Type B pancreatic cell (in vitro differentiated cells): Measurements from ENCODE around the gene AFF2. TPM values are rescaled to one million over a fixed set of nuclear protein-coding genes. Genes with fewer than 3 reads are reported as not detected.

Experiments used
- DNase-seq: peaks from one replicate; pipeline ENCODE4 v3.0.0; 2021; ENCODE audit warnings: mixed read lengths; ENCODE audit not compliant: unreplicated experiment; ENCODE audit errors: extremely low spot score
- H3K27ac Mint-ChIP-seq: 2 replicates; pipeline ENCODE4 v1.8.0; 2021; ENCODE audit warnings: mild to moderate bottlenecking, mixed read lengths
- H3K27me3 Mint-ChIP-seq: 2 replicates; pipeline ENCODE4 v1.8.0; 2021; ENCODE audit warnings: mixed read lengths
- H3K36me3 Mint-ChIP-seq: 2 replicates; pipeline ENCODE4 v1.8.0; 2021; ENCODE audit warnings: mixed read lengths
- H3K4me1 Mint-ChIP-seq: one replicate; pipeline ENCODE4 v1.8.0; 2021; ENCODE audit warnings: mixed read lengths; ENCODE audit not compliant: unreplicated experiment
- H3K4me3 Mint-ChIP-seq: 2 replicates; pipeline ENCODE4 v1.8.0; 2021; ENCODE audit warnings: mild to moderate bottlenecking, mixed read lengths
- H3K9me3 Mint-ChIP-seq: 2 replicates; pipeline ENCODE4 v1.8.0; 2021; ENCODE audit warnings: mixed read lengths
- CTCF ChIP-seq: fragments of 200-600 bp; sonication (generic); conservative IDR thresholded peaks from 2 replicates; pipeline ENCODE4 v1.5.0; 2021; ENCODE audit warnings: antibody characterized with exemption, mild to moderate bottlenecking
- total RNA-seq: library from RNA; stranded (reverse); gene quantifications from 2 replicates; pipeline ENCODE4 v1.2.1, GENCODE V29; 2021; ENCODE audit warnings: low replicate concordance

Gene AFF2
- total RNA-seq, 1 donor from 2014 or later: 21.3 TPM

DNA sequence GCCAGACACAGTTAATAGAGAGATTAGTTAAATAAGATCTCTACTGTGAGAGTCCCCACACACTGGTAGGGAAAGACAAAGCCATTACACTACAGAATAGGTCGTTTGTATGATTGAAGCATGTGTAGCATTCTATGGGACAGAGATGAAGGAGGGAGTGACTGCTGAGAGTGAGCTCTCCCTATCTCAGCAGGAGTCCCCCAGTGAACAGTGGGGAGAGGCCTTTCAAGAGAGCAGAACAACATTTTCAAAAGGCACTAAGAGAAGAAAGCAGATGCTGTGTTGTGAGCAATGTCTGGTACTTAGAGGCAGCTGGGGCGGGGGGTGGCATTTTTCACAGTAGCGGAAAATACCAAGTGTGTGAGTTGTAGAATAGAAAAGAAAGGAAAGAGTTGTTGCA is 413.6 kb downstream of the AFF2 start:
- no peak for TF ChIP-seq CTCF
- H3K27ac Mint-ChIP-seq: no peak overlapping the region
- H3K27me3 Mint-ChIP-seq: no peaks in the 10 kb centered on the region
- no peaks in the 10 kb centered on the region for H3K4me1 Mint-ChIP-seq
- no peak for DNase-seq
- H3K9me3 Mint-ChIP-seq: no peaks in the 10 kb centered on the region
- H3K36me3 Mint-ChIP-seq: no peaks in the 10 kb centered on the region
- no peak overlapping the region for H3K4me3 Mint-ChIP-seq

- H3K9me3 Mint-ChIP-seq: no peaks in the 10 kb centered on the region
Measured at GRCh38 chrX:148914783-148915182, 414.4 kb downstream of the AFF2 start.

DNA sequence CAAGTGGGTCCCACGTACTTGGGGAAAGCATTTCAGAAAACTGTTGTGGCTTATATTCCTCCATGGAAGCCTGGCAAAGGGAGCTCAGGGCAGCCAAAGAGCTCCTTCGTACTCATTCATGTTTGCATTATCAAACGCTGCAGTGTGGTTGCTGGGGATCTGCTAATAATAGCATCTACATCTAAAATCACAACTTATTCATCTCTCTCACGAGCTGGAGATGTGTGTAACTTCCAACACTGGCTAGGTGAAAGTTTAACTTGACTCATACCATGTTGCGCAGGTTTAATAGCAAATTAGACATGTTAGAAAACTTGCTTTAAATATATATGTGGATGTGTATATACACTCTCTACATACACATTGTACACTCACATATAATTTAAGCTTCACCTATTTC is 415.1 kb downstream of the AFF2 start:
- no peaks in the 10 kb centered on the region for H3K4me1 Mint-ChIP-seq
- no peaks in the 10 kb centered on the region for H3K9me3 Mint-ChIP-seq
- no peak for TF ChIP-seq CTCF
- no peak overlapping the region for H3K4me3 Mint-ChIP-seq
- no peaks in the 10 kb centered on the region for H3K27me3 Mint-ChIP-seq
- DNase-seq: no peak
- H3K36me3 Mint-ChIP-seq: no peaks in the 10 kb centered on the region
- H3K27ac Mint-ChIP-seq: no peak overlapping the region

More at GRCh38 chrX:148914783-148915182, 414.4 kb downstream of the AFF2 start:
- no peaks in the 10 kb centered on the region for H3K36me3 Mint-ChIP-seq
- no peaks in the 10 kb centered on the region for H3K4me1 Mint-ChIP-seq
- no peak for TF ChIP-seq CTCF
- no peak for DNase-seq
- no peak overlapping the region for H3K27ac Mint-ChIP-seq
- H3K27me3 Mint-ChIP-seq: no peaks in the 10 kb centered on the region
- H3K4me3 Mint-ChIP-seq: no peak overlapping the region

DNA sequence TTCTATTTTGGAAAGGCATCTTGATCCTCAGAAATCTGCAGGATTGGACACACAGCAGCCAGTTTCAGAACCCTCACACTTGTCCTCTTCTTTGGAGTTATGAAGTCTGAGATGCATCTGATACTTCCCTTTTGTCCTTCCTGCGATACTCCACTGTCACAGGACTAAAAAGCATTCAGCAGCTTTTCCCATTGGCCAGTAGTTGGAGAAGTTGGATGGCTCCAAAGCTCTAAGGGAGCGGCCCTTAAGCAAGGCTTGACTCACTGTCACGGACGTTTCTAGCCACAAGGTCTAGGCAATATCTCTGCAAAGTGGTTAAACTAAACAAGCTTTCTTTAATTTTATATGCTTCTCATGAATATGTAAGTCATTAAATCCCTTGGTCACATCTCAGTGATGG is 417.0 kb downstream of the AFF2 start:
- H3K36me3 Mint-ChIP-seq: no peaks in the 10 kb centered on the region
- TF ChIP-seq CTCF: no peak
- H3K4me1 Mint-ChIP-seq: no peaks in the 10 kb centered on the region
- H3K27ac Mint-ChIP-seq: no peak overlapping the region
- no peaks in the 10 kb centered on the region for H3K9me3 Mint-ChIP-seq
- no peak overlapping the region for H3K4me3 Mint-ChIP-seq
- no peak for DNase-seq
- H3K27me3 Mint-ChIP-seq: no peaks in the 10 kb centered on the region

- no peak for TF ChIP-seq CTCF
- Mint-ChIP-seq H3K27ac (no peak overlapping the region), H3K36me3 (no peaks in the 10 kb centered on the region), H3K4me1 (no peaks in the 10 kb centered on the region), H3K4me3 (no peak overlapping the region), H3K9me3 (no peaks in the 10 kb centered on the region), H3K27me3 (no peaks in the 10 kb centered on the region)
- DNase-seq: no peak
Measured at GRCh38 chrX:148923631-148924030, 423.2 kb downstream of the AFF2 start.

DNA sequence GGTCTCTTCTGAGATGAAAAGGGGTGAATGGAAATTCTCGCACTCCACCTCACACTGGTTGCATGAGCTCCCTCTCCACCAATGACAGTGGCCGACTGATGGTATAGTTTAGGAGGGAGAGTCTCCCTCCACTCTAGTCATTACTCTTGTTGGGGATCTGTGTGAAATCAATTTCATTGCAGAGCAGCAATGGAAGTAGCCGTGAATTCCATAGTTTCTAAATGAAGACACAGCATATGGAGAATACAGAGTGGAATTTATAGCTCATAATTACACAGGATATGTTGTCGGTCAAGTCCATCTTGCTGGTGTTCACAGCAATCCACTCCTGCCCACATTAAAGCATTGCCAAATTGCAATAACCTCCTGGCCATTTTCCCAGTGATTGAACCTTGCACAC is 426.0 kb downstream of the AFF2 start:
- no peak for DNase-seq
- no peak overlapping the region for H3K27ac Mint-ChIP-seq
- no peaks in the 10 kb centered on the region for H3K4me1 Mint-ChIP-seq
- no peaks in the 10 kb centered on the region for H3K9me3 Mint-ChIP-seq
- H3K36me3 Mint-ChIP-seq: no peaks in the 10 kb centered on the region
- TF ChIP-seq CTCF: no peak
- H3K27me3 Mint-ChIP-seq: no peaks in the 10 kb centered on the region
- no peak overlapping the region for H3K4me3 Mint-ChIP-seq
